HCT116 (cell line): Measurements from ENCODE around the gene EFL1. TPM values are rescaled to one million over a fixed set of nuclear protein-coding genes. Genes with fewer than 3 reads are reported as not detected.

Experiments used
- ATAC-seq: fragments of 200-7000 bp; cut with Tn5 transposase; 2 replicates; pipeline ENCODE4 v1.9.1; 2020; ENCODE audit warnings: mild to moderate bottlenecking, moderate library complexity
- BruUV-seq: library from RNA; stranded (reverse); fragments of 400-500 nt; replicated peaks from 2 replicates; lab custom pipeline; 2021; lab: Mats Ljungman, UMichigan
- CTCF ChIA-PET: fragments of 300-600 bp; sonication (Branson Sonifier 250); formaldehyde crosslinking; loops from one replicate; lab custom pipeline; 2021; ENCODE audit warnings: antibody characterized with exemption; lab: Charles Lee
- POLR2A ChIA-PET: fragments of 300-600, 350-600 bp; sonication (Branson Sonifier 250); formaldehyde crosslinking; loops from one replicate; lab custom pipeline; 2021; ENCODE audit warnings: antibody characterized with exemption; lab: Charles Lee
- RAD21 ChIA-PET, 2 experiments: fragments of 300-600 bp; sonication (Branson Sonifier 250); formaldehyde crosslinking; loops; one replicate each; lab custom pipeline; 2023; ENCODE audit warnings: low total read pairs in 2 of 2; ENCODE audit not compliant: uncharacterized antibody in 2 of 2, unreplicated experiment in 2 of 2, low non-redundant PET in 1 of 2; lab: Charles Lee
- DNase-seq: peaks from one replicate; pipeline ENCODE4 v3.0.0-alpha.2; 2010; ENCODE audit warnings: low read depth, low spot score
- H2AFZ ChIP-seq: fragments of 200-600 bp; shearing (Covaris generic), sonication (generic); 2 replicates; pipeline ENCODE4 v1.6.1; 2017; ENCODE audit warnings: low read depth, mixed run types, mixed read lengths, antibody characterized with exemption, low read length; ENCODE audit not compliant: poor library complexity, severe bottlenecking
- H3K27ac ChIP-seq: 2 replicates; pipeline ENCODE4 v1.5.1; 2012; ENCODE audit warnings: low read depth, low read length
- H3K27me3 ChIP-seq: fragments of 200-600 bp; sonication (generic); 2 replicates; pipeline ENCODE4 v1.6.1; 2016; ENCODE audit warnings: mixed run types, low read length, mixed read lengths; ENCODE audit not compliant: insufficient read depth
- H3K36me3 ChIP-seq, 2 experiments: fragments of 200-500 bp in 1 of 2; fragments of 200-600 bp in 1 of 2; sonication (Bioruptor generic) in 1 of 2; sonication (generic) in 1 of 2; 2 replicates each; pipeline versions ENCODE4 v1.5.1 to v1.6.1; 2014 to 2016; ENCODE audit warnings: low read length in 2 of 2, inconsistent platforms in 1 of 2, mixed read lengths in 1 of 2, mixed run types in 1 of 2; ENCODE audit not compliant: insufficient read depth in 2 of 2, control insufficient read depth in 1 of 2
- H3K4me1 ChIP-seq, 2 experiments: fragments of 200-600 bp in 1 of 2; sonication (generic) in 1 of 2; 2 replicates each; pipeline versions ENCODE4 v1.5.1 to v1.6.1; 2012 to 2017; ENCODE audit warnings: low read length in 2 of 2, inconsistent platforms in 1 of 2, mild to moderate bottlenecking in 1 of 2, mixed read lengths in 1 of 2, mixed run types in 1 of 2, moderate library complexity in 1 of 2; ENCODE audit not compliant: insufficient read depth in 2 of 2, control insufficient read depth in 1 of 2
- H3K4me2 ChIP-seq: fragments of 200-600 bp; sonication (generic); 2 replicates; pipeline ENCODE4 v1.6.1; 2017; ENCODE audit warnings: mixed run types, low read length, mixed read lengths
- H3K4me3 ChIP-seq, 2 experiments: fragments of 200-600 bp in 1 of 2; sonication (generic) in 1 of 2; replicated peaks in 1 of 2; 2 replicates each; pipeline ENCODE4 v1.5.1; 2011 to 2016; ENCODE audit warnings: low read length in 2 of 2, control low read depth in 1 of 2, low read depth in 1 of 2, mild to moderate bottlenecking in 1 of 2, mixed read lengths in 1 of 2, mixed run types in 1 of 2
- H3K79me2 ChIP-seq: fragments of 200-600 bp; sonication (generic); 2 replicates; pipeline ENCODE4 v1.6.1; 2017; ENCODE audit warnings: mild to moderate bottlenecking, mixed run types, low read length, moderate library complexity, mixed read lengths; ENCODE audit not compliant: insufficient read depth
- H3K9ac ChIP-seq: fragments of 200-600 bp; sonication (generic); 2 replicates; pipeline ENCODE4 v1.6.1; 2016; ENCODE audit warnings: low read length, mixed read lengths
- H3K9me2 ChIP-seq: fragments of 200-600 bp; sonication (generic), shearing (Covaris generic); 2 replicates; pipeline ENCODE4 v1.6.1; 2017; ENCODE audit warnings: mixed run types, mild to moderate bottlenecking, moderate library complexity; ENCODE audit not compliant: insufficient read depth
- H3K9me3 ChIP-seq, 2 experiments: fragments of 200-500 bp in 1 of 2; fragments of 200-600 bp in 1 of 2; sonication (Bioruptor generic) in 1 of 2; sonication (generic) in 1 of 2; 2 replicates each; pipeline ENCODE4 v1.6.1; 2014 to 2017; ENCODE audit warnings: low read length in 2 of 2, mixed read lengths in 2 of 2, inconsistent platforms in 1 of 2, low read depth in 1 of 2, mild to moderate bottlenecking in 1 of 2, mixed run types in 1 of 2, moderate library complexity in 1 of 2; ENCODE audit not compliant: control insufficient read depth in 1 of 2, insufficient read depth in 1 of 2
- H4K20me1 ChIP-seq: fragments of 200-600 bp; sonication (generic), shearing (Covaris generic); 2 replicates; pipeline ENCODE4 v1.6.1; 2017; ENCODE audit warnings: mixed run types, mild to moderate bottlenecking, moderate library complexity; ENCODE audit not compliant: insufficient read depth
- ELF1 ChIP-seq: IDR thresholded peaks from 2 replicates; pipeline ENCODE4 v1.6.1; 2012; ENCODE audit warnings: low read depth, borderline replicate concordance
- EZH2 ChIP-seq: fragments of 200-600 bp; sonication (generic); IDR thresholded peaks from 2 replicates; pipeline ENCODE4 v1.6.1; 2017; ENCODE audit warnings: antibody characterized with exemption, mixed run types
- EZH2phosphoT487 ChIP-seq: fragments of 200-600 bp; IDR thresholded peaks from 2 replicates; pipeline ENCODE4 v1.6.1; 2018; ENCODE audit warnings: antibody characterized with exemption, borderline replicate concordance
- MAX ChIP-seq: IDR thresholded peaks from 2 replicates; pipeline ENCODE4 v1.6.1; 2012
- RAD21 ChIP-seq: IDR thresholded peaks from 2 replicates; pipeline ENCODE4 v1.6.1; 2012; ENCODE audit warnings: low read depth, mild to moderate bottlenecking
- SRF ChIP-seq: IDR thresholded peaks from 2 replicates; pipeline ENCODE4 v1.6.1; 2012; ENCODE audit warnings: low read depth
- ZBTB33 ChIP-seq: IDR thresholded peaks from 2 replicates; pipeline ENCODE4 v1.6.1; 2011; ENCODE audit warnings: mild to moderate bottlenecking, low read length, moderate library complexity; ENCODE audit not compliant: insufficient replicate concordance; ENCODE audit errors: extremely low read depth
- intact Hi-C: fragments of 100-400 bp; cut with micrococcal nuclease; formaldehyde crosslinking; loops from 2 replicates; pipeline ENCODE4 v1.10.0; 2022
- total RNA-seq: library from RNA; stranded (reverse); gene quantifications from one replicate; pipeline ENCODE4 v1.2.1, GENCODE V29; 2021; ENCODE audit not compliant: unreplicated experiment

Gene EFL1
- total RNA-seq, 1 experiment from 2014 or later: 12.7 TPM

- TF ChIP-seq SRF: peak; percentile 23; the same call in 1 of the 2 replicates
- TF ChIP-seq, all 23 proteins: peak for 4
Measured at GRCh38 chr15:82159922-82160321, 102.6 kb downstream of the EFL1 start (continued).

- ChIA-PET RAD21 (no interaction called here), CTCF (interaction anchor here (1.1 kb wide), 1 partner anchor 51 kb away, joined by 3 read pairs; no protein-coding TSS in a partner anchor), POLR2A (interaction anchor here (0.7 kb wide), 1 partner anchor 13 kb away, joined by 3 read pairs; no protein-coding TSS in a partner anchor)
- Histone ChIP-seq H3K9me3 (no peaks in the 10 kb centered on the region), H2AFZ (no peak overlapping the region), H3K9me2 (no peaks in the 10 kb centered on the region), H3K27ac (no peak overlapping the region), H3K4me1 (peaks cover 0 to 8% of the 10 kb centered on the region in 2 experiments; a peak in 3 of 4 replicates), H3K36me3 (no peaks in the 10 kb centered on the region), H4K20me1 (no peaks in the 10 kb centered on the region), H3K4me3 (no peak overlapping the region), H3K27me3 (no peaks in the 10 kb centered on the region), H3K79me2 (no peaks in the 10 kb centered on the region), H3K9ac (no peak overlapping the region), H3K4me2 (no peak overlapping the region)
- DNase-seq: no peak
- BruUV-seq: no TSS peak
- TF ChIP-seq RAD21 (no peak), EZH2phosphoT487 (no peak), MAX (no peak), ELF1 (no peak)
- ATAC-seq: no peak
- intact Hi-C loops: no loop called here
Measured at GRCh38 chr15:82158811-82159210, 103.7 kb downstream of the EFL1 start.

- intact Hi-C loops: no loop called here
- no peaks in the 10 kb centered on the region for H3K27me3 ChIP-seq
- BruUV-seq: no TSS peak
- H3K4me3 ChIP-seq: no peak overlapping the region
- CTCF ChIA-PET: no interaction called here
- H2AFZ ChIP-seq: no peak overlapping the region
- ATAC-seq (no peak), DNase-seq (no peak)
- no peaks in the 10 kb centered on the region for H4K20me1 ChIP-seq
- H3K9ac ChIP-seq: no peak overlapping the region
- no peak overlapping the region for H3K4me2 ChIP-seq
- RAD21 ChIA-PET: no interaction called here
- POLR2A ChIA-PET: no interaction called here
- 0 out of 4 replicates have a peak, but pooled peaks cover 0 to 5% of the 10 kb centered on the region in 2 experiments for H3K36me3 ChIP-seq
- H3K9me3 ChIP-seq: no peaks in the 10 kb centered on the region
- no peaks in the 10 kb centered on the region for H3K9me2 ChIP-seq
- peaks cover 18 to 27% of the 10 kb centered on the region in 2 experiments for H3K4me1 ChIP-seq
- no peak overlapping the region for H3K27ac ChIP-seq
- TF ChIP-seq EZH2 (no peak), ZBTB33 (no peak)
- H3K79me2 ChIP-seq: no peaks in the 10 kb centered on the region
Measured at GRCh38 chr15:82150645-82151044, 111.9 kb downstream of the EFL1 start.
